Thoracic aorta (tissue), 2 donors: ENCODE measurements around the gene SEMA4F. TPM values are rescaled to one million over a fixed set of nuclear protein-coding genes. Genes with fewer than 3 reads are reported as not detected.

Source experiments
- ATAC-seq: fragments of 150-250 bp; one replicate; pipeline ENCODE4 v1.8.0; 2017; ENCODE audit warnings: low read depth; ENCODE audit not compliant: insufficient number of reproducible peaks, low FRiP score
- DNase-seq: peaks from one replicate; pipeline ENCODE4 v3.0.0-alpha.2; 2020; ENCODE audit warnings: low spot score
- H3K27ac ChIP-seq, 2 donors: fragments of 200-600 bp; sonication (generic); 1 replicate in 1 of 2; 2 replicates in 1 of 2; pipeline ENCODE4 v1.5.1; 2016; ENCODE audit warnings: mild to moderate bottlenecking in 2 of 2, moderate library complexity in 2 of 2
- H3K27me3 ChIP-seq: fragments of 200-600 bp; sonication (generic); replicated peaks from 2 replicates; pipeline ENCODE4 v1.6.0; 2016; ENCODE audit warnings: mild to moderate bottlenecking; ENCODE audit not compliant: insufficient read depth
- H3K36me3 ChIP-seq: fragments of 200-600 bp; sonication (generic); one replicate; pipeline ENCODE4 v1.5.1; 2016
- H3K4me1 ChIP-seq, 2 donors: fragments of 200-600 bp; sonication (generic); 1 replicate in 1 of 2; 2 replicates in 1 of 2; pipeline versions ENCODE4 v1.5.1 to v1.6.0; 2016; ENCODE audit warnings: low read depth in 2 of 2, mild to moderate bottlenecking in 1 of 2; ENCODE audit not compliant: control insufficient read depth in 1 of 2
- H3K4me3 ChIP-seq: fragments of 200-600 bp; sonication (generic); 2 replicates; pipeline ENCODE4 v1.5.1; 2016; ENCODE audit warnings: mild to moderate bottlenecking
- H3K9me3 ChIP-seq: fragments of 200-600 bp; sonication (generic); 2 replicates; pipeline ENCODE4 v1.5.1; 2016
- CTCF ChIP-seq: fragments of 200-600 bp; sonication (generic); IDR thresholded peaks from one replicate; pipeline ENCODE4 v1.5.1; 2019; ENCODE audit warnings: antibody characterized with exemption
- total RNA-seq, 2 donors: library from RNA; depleted of rRNA; stranded (reverse); fragments of >200 nt; gene quantifications; one replicate each; pipeline versions ENCODE4 v1.1.0 to v1.2.3, GENCODE V29; 2016

SEMA4F gene
- total RNA-seq, 2 donors from 2014 or later: 9.5 to 27.6 TPM

- Histone ChIP-seq H3K27ac (no peak overlapping the region), H3K27me3 (no peaks in the 10 kb centered on the region), H3K9me3 (no peaks in the 10 kb centered on the region), H3K4me1 (no peaks in the 10 kb centered on the region), H3K36me3 (no peaks in the 10 kb centered on the region), H3K4me3 (no peak overlapping the region)
- TF ChIP-seq CTCF: no peak
- no peak for ATAC-seq
- DNase-seq: no peak
Measured at GRCh38 chr2:74730530-74730929, 76.5 kb downstream of the SEMA4F start.

Other genes starting within 250 kb of the SEMA4F start
- 1 to 10 TPM; 1.7 to 1.9 TPM for gene C2orf81, start 232.6 kb upstream of the SEMA4F start, total RNA-seq
- gene WDR54, start 232.5 kb upstream of the SEMA4F start, total RNA-seq: 1 to 10 TPM; 6.1 to 6.2 TPM
- 10 to 100 TPM; 23.2 to 25.6 TPM for gene RTKN, start 212.3 kb upstream of the SEMA4F start, total RNA-seq
- gene INO80B, start 199.2 kb upstream of the SEMA4F start, total RNA-seq: 10 to 100 TPM; 15.4 to 17.8 TPM
- 10 to 100 TPM; 27.4 to 47.1 TPM for gene WBP1, start 195.8 kb upstream of the SEMA4F start, total RNA-seq
- gene MOGS, start 188.9 kb upstream of the SEMA4F start, total RNA-seq: 10 to 100 TPM; 42.0 to 55.9 TPM
- gene MRPL53, start 181.6 kb upstream of the SEMA4F start, total RNA-seq: 10 to 100 TPM; 14.6 to 40.8 TPM
- 10 to 100 TPM; 31.5 to 43.4 TPM for gene CCDC142, start 171.2 kb upstream of the SEMA4F start, total RNA-seq
- 10 to 100 TPM; 37.9 to 38.9 TPM for gene TTC31, start 171.2 kb upstream of the SEMA4F start, total RNA-seq
- under 1 TPM; 0.54 to 0.71 TPM for gene LBX2, start 154.6 kb upstream of the SEMA4F start, total RNA-seq
- gene PCGF1, start 146.6 kb upstream of the SEMA4F start, total RNA-seq: 1 to 10 TPM; 7.8 to 8.0 TPM
- not detected for gene TLX2, start 139.8 kb upstream of the SEMA4F start, total RNA-seq
- 1 to 10 TPM in 1 of 2 donors, not detected in 1; 1.9 TPM for gene DQX1, start 128.0 kb upstream of the SEMA4F start, total RNA-seq
- gene AUP1, start 124.5 kb upstream of the SEMA4F start, total RNA-seq: 100 to 1,000 TPM in 1 of 2 donors, 10 to 100 TPM in 1; 85.5 to 113 TPM
- 10 to 100 TPM; 34.9 to 35.6 TPM for gene HTRA2, start 124.3 kb upstream of the SEMA4F start, total RNA-seq
- 10 to 100 TPM; 16.6 to 24.9 TPM for gene LOXL3, start 100.3 kb upstream of the SEMA4F start, total RNA-seq
- 10 to 100 TPM; 17.6 to 23.1 TPM for gene DOK1, start 99.5 kb upstream of the SEMA4F start, total RNA-seq
- 1 to 10 TPM in 1 of 2 donors, not detected in 1; 4.5 TPM for gene M1AP, start 5.9 kb upstream of the SEMA4F start, total RNA-seq
- 10 to 100 TPM in 1 of 2 donors, 1 to 10 TPM in 1; 6.9 to 13.4 TPM for gene HK2, start 179.9 kb downstream of the SEMA4F start, total RNA-seq